A549 (cell line): ENCODE measurements around the gene IZUMO4. TPM values are rescaled to one million over a fixed set of nuclear protein-coding genes. Genes with fewer than 3 reads are reported as not detected.

Source experiments
- ATAC-seq, 2 experiments: fragments of 200-7000 bp in 1 of 2; fragments of >200 bp in 1 of 2; cut with Nextera tagmentation in 1 of 2; cut with Tn5 transposase in 1 of 2; 3 replicates each; pipeline versions ENCODE4 v1.8.0 to v1.9.1; 2018 to 2020; ENCODE audit warnings: mild to moderate bottlenecking in 1 of 2, moderate library complexity in 1 of 2
- CTCF ChIA-PET: fragments of 300-600 bp; sonication (Branson Sonifier 250); formaldehyde crosslinking; extraction: SDS; loops from one replicate; lab custom pipeline; 2021; ENCODE audit warnings: antibody characterized with exemption, inconsistent platforms; lab: Yijun Ruan, JAX
- POLR2A ChIA-PET: fragments of 350-600 bp; formaldehyde crosslinking; extraction: SDS; loops from one replicate; lab custom pipeline; 2021; ENCODE audit warnings: antibody characterized with exemption, inconsistent platforms; lab: Yijun Ruan, JAX
- DNase-seq, 2 experiments: peaks; one replicate each; pipeline versions ENCODE4 v3.0.0 to v3.0.0-alpha.2; 2011 to 2016; ENCODE audit warnings: low read depth in 1 of 2, low spot score in 1 of 2
- FAIRE-seq: peaks from 2 replicates; lab custom pipeline; 2011; peaks lifted over from hg19 to GRCh38; lab: Jason Lieb, UNC
- H3K27ac ChIP-seq, 2 experiments: fragments of >200 bp; sonication (Bioruptor Twin); formaldehyde crosslinking; 3 replicates each; pipeline ENCODE4 v1.5.1; 2016 to 2017
- H3K4me1 ChIP-seq: fragments of >200 bp; sonication (Bioruptor Twin); formaldehyde crosslinking; 3 replicates; pipeline ENCODE4 v1.6.1; 2016
- H3K4me2 ChIP-seq: fragments of >200 bp; sonication (Bioruptor Twin); formaldehyde crosslinking; 3 replicates; pipeline ENCODE4 v1.6.1; 2016
- H3K4me3 ChIP-seq: fragments of >200 bp; sonication (Bioruptor Twin); formaldehyde crosslinking; 3 replicates; pipeline ENCODE4 v1.5.1; 2016
- H3K9me3 ChIP-seq: fragments of >200 bp; sonication (Bioruptor Twin); formaldehyde crosslinking; 3 replicates; pipeline ENCODE4 v1.6.1; 2016
- BHLHE40 ChIP-seq: IDR thresholded peaks from 2 replicates; pipeline ENCODE4 v1.6.1; 2012; ENCODE audit warnings: low read depth, low read length, inconsistent platforms
- E2F6 ChIP-seq: IDR thresholded peaks from 2 replicates; pipeline ENCODE4 v1.6.1; 2012; ENCODE audit warnings: low read depth, borderline replicate concordance
- EHF ChIP-seq: fragments of 250-450 bp; sonication (Bioruptor Pico); IDR thresholded peaks from 2 replicates; pipeline ENCODE4 v1.5.0; 2020; ENCODE audit warnings: mild to moderate bottlenecking
- EP300 ChIP-seq, 2 experiments: fragments of >200 bp; sonication (Bioruptor Twin); formaldehyde crosslinking; IDR thresholded peaks; 2 replicates in 1 of 2; 3 replicates in 1 of 2; pipeline ENCODE4 v1.6.1; 2016 to 2017
- FOSL2 ChIP-seq, 2 experiments: fragments of 450-650 bp in 1 of 2; fragments of >200 bp in 1 of 2; sonication (Bioruptor Twin) in 1 of 2; formaldehyde crosslinking; IDR thresholded peaks; 2 replicates each; pipeline versions ENCODE4 v1.5.0 to v1.6.1; 2016 to 2020; ENCODE audit warnings: mild to moderate bottlenecking in 1 of 2, moderate library complexity in 1 of 2
- FOXS1 ChIP-seq: fragments of 250-450 bp; sonication (Bioruptor Pico); IDR thresholded peaks from 2 replicates; pipeline ENCODE4 v1.5.0; 2020; ENCODE audit warnings: mild to moderate bottlenecking, moderate library complexity
- HEYL ChIP-seq: fragments of 250-450 bp; sonication (Bioruptor Pico); IDR thresholded peaks from 2 replicates; pipeline ENCODE4 v1.8.0; 2021; ENCODE audit warnings: mild to moderate bottlenecking, moderate library complexity
- HOXB13 ChIP-seq: fragments of 250-450 bp; sonication (Bioruptor Pico); IDR thresholded peaks from 2 replicates; pipeline ENCODE4 v1.5.0; 2020; ENCODE audit warnings: low read depth, mild to moderate bottlenecking, moderate library complexity
- KDM5A ChIP-seq: fragments of 200-600 bp; sonication (generic); IDR thresholded peaks from 2 replicates; pipeline ENCODE4 v1.6.1; 2016; ENCODE audit warnings: antibody characterized with exemption, mild to moderate bottlenecking
- NFE2L2 ChIP-seq: fragments of 150-350 bp; conservative IDR thresholded peaks from 2 replicates; pipeline ENCODE4 v1.6.1; 2014; ENCODE audit warnings: low read length
- NPAS2 ChIP-seq: fragments of 250-450 bp; sonication (Bioruptor Pico); IDR thresholded peaks from 2 replicates; pipeline ENCODE4 v1.8.0; 2022; ENCODE audit warnings: mild to moderate bottlenecking, moderate library complexity, borderline replicate concordance
- RARB ChIP-seq: fragments of 250-450 bp; sonication (Bioruptor Pico); IDR thresholded peaks from 2 replicates; pipeline ENCODE4 v1.8.0; 2021; ENCODE audit warnings: mild to moderate bottlenecking, moderate library complexity
- SMC3 ChIP-seq: fragments of >200 bp; sonication (Bioruptor Twin); formaldehyde crosslinking; IDR thresholded peaks from 3 replicates; pipeline ENCODE4 v1.6.1; 2018; ENCODE audit warnings: inconsistent platforms
- SREBF2 ChIP-seq: fragments of 450-650 bp; IDR thresholded peaks from 2 replicates; pipeline ENCODE4 v1.6.1; 2014; ENCODE audit warnings: mild to moderate bottlenecking, moderate library complexity
- TFCP2L1 ChIP-seq: fragments of 250-450 bp; sonication (Bioruptor Pico); IDR thresholded peaks from 2 replicates; pipeline ENCODE4 v1.5.0; 2021; ENCODE audit warnings: mild to moderate bottlenecking
- ZFP36 ChIP-seq: fragments of 450-650 bp; IDR thresholded peaks from 2 replicates; pipeline ENCODE4 v1.6.1; 2014; ENCODE audit warnings: borderline replicate concordance; ENCODE audit not compliant: partially characterized antibody
- ZSCAN20 ChIP-seq: fragments of 250-450 bp; sonication (Bioruptor Pico); IDR thresholded peaks from 2 replicates; pipeline ENCODE4 v1.8.0; 2022; ENCODE audit warnings: mild to moderate bottlenecking, moderate library complexity
- WGBS: methylation state at CpG from one replicate; pipeline ENCODE4 v1.1.6; 2017; ENCODE audit errors: missing lambda C conversion rate; 5-methylcytosine and 5-hydroxymethylcytosine counted together
- polyA plus RNA-seq, 4 experiments: library from polyadenylated mRNA; depleted of rRNA in 3 of 4; stranded (reverse); fragments of >200 nt; fragmentation: RNase III in 1 of 4; extraction: RNeasy Plus Mini Kit Qiagen cat#74134 plus additional on column Dnase treatment in 1 of 4; gene quantifications; 2 replicates in 3 of 4; 3 replicates in 1 of 4; pipeline ENCODE4 v1.2.3, GENCODE V29; 2011 to 2017
- TF ChIP-seq, protein P1 (sequence below): fragments of 250-450 bp; sonication (Bioruptor Pico); IDR thresholded peaks from 2 replicates; pipeline ENCODE4 v1.5.0; 2020; ENCODE audit warnings: low read depth, mild to moderate bottlenecking, moderate library complexity
- TF ChIP-seq, protein P2 (sequence below): IDR thresholded peaks from 2 replicates; pipeline ENCODE4 v1.6.1; 2012
- TF ChIP-seq, protein P3 (sequence below): fragments of 150-350 bp; IDR thresholded peaks from 2 replicates; pipeline ENCODE4 v1.6.1; 2014; ENCODE audit warnings: low read depth, mild to moderate bottlenecking, low read length
- TF ChIP-seq, protein P4 (sequence below): fragments of >200 bp; sonication (Bioruptor Twin); formaldehyde crosslinking; IDR thresholded peaks from 2 replicates; pipeline ENCODE4 v1.6.1; 2016

Gene IZUMO4
- polyA plus RNA-seq, 2 of the 4 experiments (the other 2 are of a cell fraction): 0.36 to 1.0 TPM

- TF ChIP-seq, protein P1, sequence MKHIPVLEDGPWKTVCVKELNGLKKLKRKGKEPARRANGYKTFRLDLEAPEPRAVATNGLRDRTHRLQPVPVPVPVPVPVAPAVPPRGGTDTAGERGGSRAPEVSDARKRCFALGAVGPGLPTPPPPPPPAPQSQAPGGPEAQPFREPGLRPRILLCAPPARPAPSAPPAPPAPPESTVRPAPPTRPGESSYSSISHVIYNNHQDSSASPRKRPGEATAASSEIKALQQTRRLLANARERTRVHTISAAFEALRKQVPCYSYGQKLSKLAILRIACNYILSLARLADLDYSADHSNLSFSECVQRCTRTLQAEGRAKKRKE (CRISPR knock-in tag): no peak
- TF ChIP-seq TFCP2L1 (CRISPR knock-in tag): no peak
- Histone ChIP-seq H3K4me2 (no peak overlapping the region), H3K27ac (no peak overlapping the region), H3K9me3 (no peaks in the 10 kb centered on the region; the same call in 2 of the 3 replicates), H3K4me1 (no peaks in the 10 kb centered on the region), H3K4me3 (no peak overlapping the region)
- 94% methylated on average over 15 of the region's 23 CpGs for WGBS
- ChIA-PET POLR2A (no interaction called here), CTCF (interaction anchor here (0.7 kb wide), 1 partner anchor 11 kb away, joined by 3 read pairs; no protein-coding TSS in a partner anchor)
- DNase-seq (no peak), FAIRE-seq (no peak), ATAC-seq (no peak)
Measured at GRCh38 chr19:2108251-2109016, 11.7 kb downstream of the IZUMO4 start.

- TF ChIP-seq NFE2L2 (no peak), SREBF2 (no peak), ZSCAN20 (CRISPR knock-in tag) (no peak), E2F6 (no peak), BHLHE40 (no peak), FOSL2 (IDR thresholded peaks at IDR 0.05) (no peak), FOSL2 (CRISPR knock-in tag; IDR thresholded peaks at IDR 0.05) (no peak), HOXB13 (CRISPR knock-in tag) (no peak), FOXS1 (CRISPR knock-in tag) (no peak), EP300 (IDR thresholded peaks at IDR 0.05) (no peak), SMC3 (no peak), RARB (CRISPR knock-in tag) (no peak), HEYL (no peak), ZFP36 (no peak), NPAS2 (no peak), KDM5A (no peak), EHF (CRISPR knock-in tag) (no peak)
- TF ChIP-seq, protein P2, sequence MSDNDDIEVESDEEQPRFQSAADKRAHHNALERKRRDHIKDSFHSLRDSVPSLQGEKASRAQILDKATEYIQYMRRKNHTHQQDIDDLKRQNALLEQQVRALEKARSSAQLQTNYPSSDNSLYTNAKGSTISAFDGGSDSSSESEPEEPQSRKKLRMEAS: no peak
- TF ChIP-seq, protein P3, sequence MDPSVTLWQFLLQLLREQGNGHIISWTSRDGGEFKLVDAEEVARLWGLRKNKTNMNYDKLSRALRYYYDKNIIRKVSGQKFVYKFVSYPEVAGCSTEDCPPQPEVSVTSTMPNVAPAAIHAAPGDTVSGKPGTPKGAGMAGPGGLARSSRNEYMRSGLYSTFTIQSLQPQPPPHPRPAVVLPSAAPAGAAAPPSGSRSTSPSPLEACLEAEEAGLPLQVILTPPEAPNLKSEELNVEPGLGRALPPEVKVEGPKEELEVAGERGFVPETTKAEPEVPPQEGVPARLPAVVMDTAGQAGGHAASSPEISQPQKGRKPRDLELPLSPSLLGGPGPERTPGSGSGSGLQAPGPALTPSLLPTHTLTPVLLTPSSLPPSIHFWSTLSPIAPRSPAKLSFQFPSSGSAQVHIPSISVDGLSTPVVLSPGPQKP: no peak
- TF ChIP-seq, protein P4, sequence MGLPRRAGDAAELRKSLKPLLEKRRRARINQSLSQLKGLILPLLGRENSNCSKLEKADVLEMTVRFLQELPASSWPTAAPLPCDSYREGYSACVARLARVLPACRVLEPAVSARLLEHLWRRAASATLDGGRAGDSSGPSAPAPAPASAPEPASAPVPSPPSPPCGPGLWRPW: no peak
- TF ChIP-seq, all 56 proteins: peak for 0
- POLR2A ChIA-PET: no interaction called here
- FAIRE-seq: no peak
- no peak overlapping the region for H3K4me2 ChIP-seq
- WGBS: 94% methylated on average over 14 of the region's 31 CpGs
- no peak overlapping the region for H3K4me3 ChIP-seq
- no peak overlapping the region for H3K27ac ChIP-seq
- H3K4me1 ChIP-seq: no peaks in the 10 kb centered on the region
- H3K9me3 ChIP-seq: no peaks in the 10 kb centered on the region; the same call in 2 of the 3 replicates
- CTCF ChIA-PET: interaction anchor here (0.7 to 1.1 kb wide), 2 partner anchors 12 to 169 kb away, joined by 3 read pairs; no protein-coding TSS in a partner anchor
- no peak for ATAC-seq
- DNase-seq: no peak
Measured at GRCh38 chr19:2109046-2109864, 12.5 kb downstream of the IZUMO4 start.
